NCI-H748 (cell line): ENCODE measurements around the gene ZNF699.
"Not testable (repeated sequence)": the region's sequence is repeated elsewhere in the genome, so short reads cannot be mapped to it uniquely, and the experiment has no call there.

Experiments
- DNase-seq: peaks from one replicate; lab custom pipeline; 2025; ENCODE audit not compliant: unreplicated experiment; lab: John Stamatoyannopoulos, UW

The ZNF699 gene

DNA sequence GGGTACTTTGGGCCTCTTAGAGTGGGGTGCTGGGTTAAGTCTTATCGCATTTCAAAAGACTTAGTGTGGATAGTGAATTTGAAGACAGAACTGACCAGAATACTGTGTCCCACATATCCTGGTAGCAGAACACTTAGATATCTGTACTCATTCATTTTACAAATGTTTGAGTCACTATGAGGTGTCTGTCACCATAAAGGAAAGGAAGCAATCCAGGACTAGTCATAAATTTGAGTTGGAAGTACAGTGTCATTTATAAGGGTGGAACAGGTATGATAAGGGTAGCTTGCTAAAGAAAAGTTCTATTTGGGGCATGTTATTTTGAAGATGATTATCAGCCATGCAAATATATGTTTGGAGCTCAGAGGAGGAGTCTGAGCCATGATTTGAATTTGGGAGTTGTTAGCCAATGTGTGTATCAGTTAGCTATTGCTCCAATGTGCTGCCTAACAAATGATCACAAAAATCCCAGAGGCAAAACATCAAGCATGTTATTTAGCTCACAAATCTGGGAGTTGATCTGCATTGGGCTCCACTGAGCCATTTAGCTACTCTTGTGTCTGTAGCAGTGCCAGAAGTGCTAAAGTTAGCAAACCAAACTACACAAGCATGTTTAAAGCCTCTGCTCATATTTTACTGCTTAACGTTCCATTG lies 20.3 kb downstream of the ZNF699 start:
- no peak for DNase-seq

DNA sequence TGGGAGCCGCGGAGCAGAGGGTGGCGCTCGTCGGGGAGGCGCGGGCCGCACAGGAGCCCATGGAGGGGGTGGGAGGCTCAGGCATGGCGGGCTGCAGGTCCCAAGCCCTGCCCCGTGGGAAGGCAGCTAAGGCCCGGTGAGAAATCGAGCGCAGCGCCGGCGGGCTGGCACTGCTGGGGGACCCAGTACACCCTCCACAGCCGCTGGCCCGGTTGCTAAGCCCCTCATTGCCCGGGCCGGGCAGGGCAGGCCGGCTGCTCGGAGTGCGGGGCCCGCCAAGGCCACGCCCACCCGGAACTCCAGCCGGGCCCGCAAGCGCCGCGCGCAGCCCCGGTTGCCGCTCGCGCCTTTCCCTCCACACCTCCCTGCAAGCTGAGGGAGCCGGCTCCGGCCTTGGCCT lies 26.2 kb downstream of the ZNF699 start:
- not testable (repeated sequence) for DNase-seq

DNA sequence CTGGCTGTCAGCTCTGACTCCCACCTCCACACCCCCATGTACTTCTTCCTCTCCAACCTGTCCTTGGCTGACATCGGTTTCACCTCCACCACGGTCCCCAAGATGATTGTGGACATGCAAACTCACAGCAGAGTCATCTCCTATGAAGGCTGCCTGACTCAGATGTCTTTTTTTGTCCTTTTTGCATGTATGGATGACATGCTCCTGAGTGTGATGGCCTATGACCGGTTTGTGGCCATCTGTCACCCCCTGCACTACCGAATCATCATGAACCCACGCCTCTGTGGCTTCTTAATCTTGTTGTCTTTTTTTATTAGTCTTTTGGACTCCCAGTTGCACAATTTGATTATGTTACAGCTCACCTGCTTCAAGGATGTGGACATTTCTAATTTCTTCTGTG lies 58.4 kb downstream of the ZNF699 start:
- DNase-seq = no peak

DNA sequence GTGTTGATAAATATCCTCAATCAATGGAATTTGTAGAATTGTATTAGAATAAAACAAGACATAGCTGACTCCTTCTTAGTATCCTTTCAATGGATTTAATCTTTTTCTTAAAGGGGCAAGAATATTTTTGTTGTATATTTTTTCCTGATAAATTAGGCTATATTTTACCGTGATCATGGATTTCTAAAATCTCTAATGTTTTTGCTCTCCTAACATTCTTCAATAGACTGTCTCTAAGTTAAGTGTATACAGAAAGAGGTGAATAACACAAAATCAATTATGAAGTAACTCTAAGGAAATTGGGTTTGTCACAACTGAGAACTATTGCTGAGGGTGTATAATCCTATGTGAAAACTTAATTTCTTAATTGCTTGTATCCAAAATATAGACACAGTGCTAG lies 59.0 kb downstream of the ZNF699 start, which contains the start of gene OR7E24:
Gene OR7E24, plus strand, starts transcription at position 301 of the 400 bp plus-strand sequence. CDS start 114 bp downstream, outside the sequence.
- no peak for DNase-seq
